ENCODE measurements around the gene TMEM150B. TPM values are rescaled to one million over a fixed set of nuclear protein-coding genes. Genes with fewer than 3 reads are reported as not detected.

TMEM150B gene
- total RNA-seq, 1 experiment from 2014 or later = not detected

GRCh38 chr19:55358943-55359908, 34.1 kb upstream of the TMEM150B start:
- RAD21 ChIA-PET (ENCODE audit: low non-redundant PET in 1 of 2, low total read pairs in 2 of 2, uncharacterized antibody in 2 of 2, unreplicated experiment in 2 of 2) = interaction anchor here in 1 of 2 experiments (0.5 kb wide), 1 partner anchor 47 kb away, joined by 4 read pairs; no protein-coding TSS in a partner anchor
- H3K79me2 ChIP-seq (ENCODE audit: insufficient read depth, low read length) = no peaks in the 10 kb centered on the region
- no peak overlapping the region for H3K4me3 ChIP-seq (replicated peaks in 1 of 2; ENCODE audit: low read depth in 1 of 2, low read length in 2 of 2)
- POLR2A ChIA-PET = no interaction called here
- peaks cover 2 to 5% of the 10 kb centered on the region in 2 experiments; a peak in 3 of 4 replicates for H3K4me1 ChIP-seq (ENCODE audit: control insufficient read depth in 1 of 2, insufficient read depth in 2 of 2, low read length in 2 of 2)
- H3K4me2 ChIP-seq (ENCODE audit: low read length) = no peak overlapping the region
- TF ChIP-seq EGR1 (IDR thresholded peaks at IDR 0.05; ENCODE audit: low read depth) (no peak), ZBTB33 (IDR thresholded peaks at IDR 0.05; ENCODE audit: extremely low read depth, insufficient replicate concordance, low read length) (no peak), TCF7L2 (IDR thresholded peaks at IDR 0.05; ENCODE audit: borderline replicate concordance, extremely low read depth, insufficient read depth, insufficient read length) (no peak), CTCF (IDR thresholded peaks at IDR 0.05 in 2 of 3, conservative IDR thresholded peaks at IDR 0.05 in 1 of 3; ENCODE audit: borderline replicate concordance in 1 of 3, insufficient read depth in 1 of 3, low read depth in 2 of 3, low read length in 2 of 3) (no peak), POLR2A (IDR thresholded peaks at IDR 0.05; ENCODE audit: borderline replicate concordance, extremely low read depth, insufficient read depth, insufficient read length) (no peak), SRF (IDR thresholded peaks at IDR 0.05; ENCODE audit: low read depth) (no peak), ELF1 (IDR thresholded peaks at IDR 0.05; ENCODE audit: borderline replicate concordance, low read depth) (no peak), FOSL1 (IDR thresholded peaks at IDR 0.05; ENCODE audit: low read depth) (no peak), CBX3 (IDR thresholded peaks at IDR 0.05; ENCODE audit: low read depth) (no peak), EZH2 (IDR thresholded peaks at IDR 0.05) (no peak), YY1 (IDR thresholded peaks at IDR 0.05; ENCODE audit: extremely low read depth, insufficient replicate concordance, low read depth, low read length) (no peak), SIN3A (IDR thresholded peaks at IDR 0.05; ENCODE audit: low read depth) (no peak), POLR2AphosphoS5 (IDR thresholded peaks at IDR 0.05; ENCODE audit: low read depth, low read length) (no peak), JUND (IDR thresholded peaks at IDR 0.05) (no peak), ZFX (IDR thresholded peaks at IDR 0.05) (no peak), MAX (IDR thresholded peaks at IDR 0.05) (no peak)
- TF ChIP-seq, protein P1, sequence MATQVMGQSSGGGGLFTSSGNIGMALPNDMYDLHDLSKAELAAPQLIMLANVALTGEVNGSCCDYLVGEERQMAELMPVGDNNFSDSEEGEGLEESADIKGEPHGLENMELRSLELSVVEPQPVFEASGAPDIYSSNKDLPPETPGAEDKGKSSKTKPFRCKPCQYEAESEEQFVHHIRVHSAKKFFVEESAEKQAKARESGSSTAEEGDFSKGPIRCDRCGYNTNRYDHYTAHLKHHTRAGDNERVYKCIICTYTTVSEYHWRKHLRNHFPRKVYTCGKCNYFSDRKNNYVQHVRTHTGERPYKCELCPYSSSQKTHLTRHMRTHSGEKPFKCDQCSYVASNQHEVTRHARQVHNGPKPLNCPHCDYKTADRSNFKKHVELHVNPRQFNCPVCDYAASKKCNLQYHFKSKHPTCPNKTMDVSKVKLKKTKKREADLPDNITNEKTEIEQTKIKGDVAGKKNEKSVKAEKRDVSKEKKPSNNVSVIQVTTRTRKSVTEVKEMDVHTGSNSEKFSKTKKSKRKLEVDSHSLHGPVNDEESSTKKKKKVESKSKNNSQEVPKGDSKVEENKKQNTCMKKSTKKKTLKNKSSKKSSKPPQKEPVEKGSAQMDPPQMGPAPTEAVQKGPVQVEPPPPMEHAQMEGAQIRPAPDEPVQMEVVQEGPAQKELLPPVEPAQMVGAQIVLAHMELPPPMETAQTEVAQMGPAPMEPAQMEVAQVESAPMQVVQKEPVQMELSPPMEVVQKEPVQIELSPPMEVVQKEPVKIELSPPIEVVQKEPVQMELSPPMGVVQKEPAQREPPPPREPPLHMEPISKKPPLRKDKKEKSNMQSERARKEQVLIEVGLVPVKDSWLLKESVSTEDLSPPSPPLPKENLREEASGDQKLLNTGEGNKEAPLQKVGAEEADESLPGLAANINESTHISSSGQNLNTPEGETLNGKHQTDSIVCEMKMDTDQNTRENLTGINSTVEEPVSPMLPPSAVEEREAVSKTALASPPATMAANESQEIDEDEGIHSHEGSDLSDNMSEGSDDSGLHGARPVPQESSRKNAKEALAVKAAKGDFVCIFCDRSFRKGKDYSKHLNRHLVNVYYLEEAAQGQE (IDR thresholded peaks at IDR 0.05; ENCODE audit: low read depth) = no peak
- TF ChIP-seq, protein P2, sequence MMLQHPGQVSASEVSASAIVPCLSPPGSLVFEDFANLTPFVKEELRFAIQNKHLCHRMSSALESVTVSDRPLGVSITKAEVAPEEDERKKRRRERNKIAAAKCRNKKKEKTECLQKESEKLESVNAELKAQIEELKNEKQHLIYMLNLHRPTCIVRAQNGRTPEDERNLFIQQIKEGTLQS (IDR thresholded peaks at IDR 0.05) = no peak
- no TSS peak for BruUV-seq (replicated peaks)
- no peaks in the 10 kb centered on the region for H3K9me3 ChIP-seq (ENCODE audit: control insufficient read depth in 1 of 2, insufficient read depth in 1 of 2, low read depth in 1 of 2, low read length in 2 of 2)
- no peaks in the 10 kb centered on the region for H3K27me3 ChIP-seq (ENCODE audit: insufficient read depth, low read length)
- CTCF ChIA-PET = no interaction called here
- intact Hi-C loops (cut with micrococcal nuclease) = no loop called here
- H4K20me1 ChIP-seq (ENCODE audit: insufficient read depth) = no peaks in the 10 kb centered on the region
- no peak overlapping the region for H3K27ac ChIP-seq (ENCODE audit: low read depth, low read length)
- DNase-seq (ENCODE audit: low read depth, low spot score) (no peak), ATAC-seq (no peak)
- no peaks in the 10 kb centered on the region for H3K9me2 ChIP-seq (ENCODE audit: insufficient read depth)
- no peaks in the 10 kb centered on the region for H3K36me3 ChIP-seq (ENCODE audit: control insufficient read depth in 1 of 2, insufficient read depth in 2 of 2, low read length in 2 of 2)
- H3K9ac ChIP-seq (ENCODE audit: low read length) = no peak overlapping the region
- H2AFZ ChIP-seq (ENCODE audit: low read depth, low read length, poor library complexity, severe bottlenecking) = no peak overlapping the region

Data from HCT116 (cell line).